Amniotic stem cell (primary cell): ENCODE results near the gene DEFB124.
"Not testable (repeated sequence)": the region's sequence is repeated elsewhere in the genome, so short reads cannot be mapped to it uniquely, and the experiment has no call there.

Source experiments
- DNase-seq: peaks from one replicate; lab custom pipeline; 2025; lab: John Stamatoyannopoulos, UW

DEFB124 gene

DNA sequence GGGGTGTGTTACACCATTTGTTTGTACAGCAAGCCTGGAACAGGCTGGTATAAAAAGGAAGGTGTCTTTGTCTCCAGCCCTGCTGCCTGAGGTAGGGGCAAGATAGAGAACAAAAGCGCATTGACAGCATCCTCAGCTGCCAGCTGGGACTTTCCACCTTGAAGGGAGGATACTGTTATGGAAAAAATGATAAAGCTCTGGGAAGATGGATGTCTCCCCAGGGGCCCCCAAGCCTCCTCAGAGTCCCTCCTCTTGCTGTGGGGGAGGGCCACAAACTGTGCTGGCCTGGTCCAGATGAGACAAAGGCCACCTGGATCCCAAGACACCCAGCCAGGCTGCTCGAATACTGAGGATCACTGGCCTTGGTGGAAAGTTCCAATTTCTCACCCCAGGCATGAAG, 13.2 kb upstream of the DEFB124 start:
- no peak for DNase-seq

DNA sequence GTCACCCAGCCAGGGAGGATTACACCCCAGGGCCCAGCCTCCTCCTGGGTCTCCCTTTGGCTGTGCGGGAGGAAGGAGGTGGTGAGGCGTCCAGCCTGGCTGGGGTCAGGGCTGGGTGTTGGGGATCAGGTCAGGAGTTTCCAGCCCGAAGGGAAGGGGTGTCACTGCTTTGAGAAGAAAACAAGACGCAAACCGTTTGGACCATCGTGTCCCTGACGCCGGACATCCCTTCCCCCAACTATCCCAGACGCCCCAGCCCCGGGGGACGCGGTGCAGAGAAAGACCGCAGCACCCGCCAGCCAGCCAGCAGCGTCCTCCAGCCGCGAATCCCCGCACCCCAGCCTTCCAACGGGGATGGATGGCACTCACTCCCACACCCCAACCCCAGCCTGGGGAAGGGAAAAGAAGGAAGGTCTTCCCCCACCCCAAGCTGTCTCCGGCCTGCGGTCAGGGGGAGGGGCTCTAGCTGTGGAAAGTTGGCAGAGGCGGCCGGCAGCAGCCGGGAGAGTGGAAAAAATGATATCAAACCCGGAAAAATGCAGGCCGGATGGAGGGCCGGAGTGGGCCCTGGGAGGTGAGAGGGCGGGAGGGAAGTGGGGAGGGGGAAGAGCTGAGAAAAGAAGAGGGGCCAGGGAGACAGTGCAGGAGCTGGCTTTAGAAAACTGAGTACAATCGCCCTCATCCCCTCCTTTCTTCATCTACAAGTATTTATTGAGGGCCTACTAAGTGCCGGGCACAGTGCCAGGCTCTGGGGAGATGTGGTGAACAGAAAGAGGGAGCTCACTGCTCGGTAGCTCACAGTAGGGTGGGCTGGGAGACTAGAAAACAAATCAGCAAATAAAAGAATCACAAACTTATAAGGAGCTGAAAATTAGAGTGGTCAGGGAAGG, 10.8 kb upstream of the DEFB124 start:
- no peak for DNase-seq

- no peak for DNase-seq
These were observed 9.1 kb upstream of the DEFB124 start for GRCh38 chr20:31484001-31484400.

- no peak for DNase-seq
These were observed 1.8 kb upstream of the DEFB124 start for GRCh38 chr20:31476643-31477215.

- no peak for DNase-seq
These were observed 1.3 kb upstream of the DEFB124 start for GRCh38 chr20:31476294-31476585.

DNA sequence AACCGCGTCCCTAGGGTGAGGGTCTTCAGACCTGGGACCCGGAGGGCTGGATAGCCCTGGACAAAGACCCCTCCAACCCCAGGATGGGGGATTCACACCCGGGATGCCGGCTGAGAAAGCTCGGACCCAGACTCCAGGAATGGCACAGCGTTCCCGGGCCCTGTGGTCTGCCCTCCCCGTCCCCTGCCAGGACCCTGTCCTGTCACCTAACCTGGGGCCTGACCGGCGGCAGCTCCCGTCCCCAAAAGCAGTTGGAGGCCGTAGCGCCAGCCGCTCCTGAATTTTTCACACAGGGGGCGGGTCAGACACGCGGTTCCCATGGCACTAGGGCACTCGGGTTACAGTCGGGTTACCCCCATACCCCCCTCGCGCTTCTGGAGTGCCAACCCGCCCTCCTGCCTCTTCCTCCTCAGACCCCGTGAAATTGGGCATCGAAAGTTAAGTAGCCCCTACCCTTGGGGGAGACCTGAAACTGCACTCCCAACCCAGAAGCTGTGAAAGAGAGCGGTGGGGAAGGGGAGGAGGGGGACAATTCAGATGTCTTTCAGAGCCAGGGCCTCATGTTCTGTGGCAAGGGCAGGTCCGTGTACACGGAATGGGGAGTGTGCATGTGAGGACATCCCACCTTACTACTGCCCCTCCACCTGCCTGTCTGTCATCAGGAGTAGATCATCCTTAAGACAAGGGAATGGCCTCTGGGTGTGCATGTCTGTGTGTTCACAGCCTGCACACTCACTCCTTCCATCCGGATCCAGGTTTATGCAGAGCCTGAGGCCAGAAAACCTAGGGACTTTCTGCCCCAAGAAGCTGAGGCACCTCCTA, 756 bp upstream of the DEFB124 start:
- no peak for DNase-seq

DNA sequence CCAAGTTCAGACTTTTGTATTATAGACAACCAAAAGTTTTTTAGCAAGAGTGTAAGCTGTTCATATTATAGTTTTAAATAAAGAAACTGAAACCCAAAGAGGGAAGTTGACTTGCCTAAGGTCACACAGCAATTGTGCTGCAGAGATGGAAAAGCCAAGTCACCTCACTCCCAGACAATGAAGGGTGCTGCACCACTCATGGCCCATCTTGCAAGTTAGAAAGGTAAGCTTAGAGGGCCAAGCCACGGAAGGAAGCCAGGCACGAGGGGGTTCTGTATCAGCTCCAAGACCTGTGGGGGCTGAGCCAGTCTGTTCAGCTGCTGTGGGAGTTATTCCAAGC, 860 bp downstream of the DEFB124 start:
- no peak for DNase-seq

- DNase-seq, result no peak
These were observed 1.4 kb downstream of the DEFB124 start for GRCh38 chr20:31473331-31474096.

DNA sequence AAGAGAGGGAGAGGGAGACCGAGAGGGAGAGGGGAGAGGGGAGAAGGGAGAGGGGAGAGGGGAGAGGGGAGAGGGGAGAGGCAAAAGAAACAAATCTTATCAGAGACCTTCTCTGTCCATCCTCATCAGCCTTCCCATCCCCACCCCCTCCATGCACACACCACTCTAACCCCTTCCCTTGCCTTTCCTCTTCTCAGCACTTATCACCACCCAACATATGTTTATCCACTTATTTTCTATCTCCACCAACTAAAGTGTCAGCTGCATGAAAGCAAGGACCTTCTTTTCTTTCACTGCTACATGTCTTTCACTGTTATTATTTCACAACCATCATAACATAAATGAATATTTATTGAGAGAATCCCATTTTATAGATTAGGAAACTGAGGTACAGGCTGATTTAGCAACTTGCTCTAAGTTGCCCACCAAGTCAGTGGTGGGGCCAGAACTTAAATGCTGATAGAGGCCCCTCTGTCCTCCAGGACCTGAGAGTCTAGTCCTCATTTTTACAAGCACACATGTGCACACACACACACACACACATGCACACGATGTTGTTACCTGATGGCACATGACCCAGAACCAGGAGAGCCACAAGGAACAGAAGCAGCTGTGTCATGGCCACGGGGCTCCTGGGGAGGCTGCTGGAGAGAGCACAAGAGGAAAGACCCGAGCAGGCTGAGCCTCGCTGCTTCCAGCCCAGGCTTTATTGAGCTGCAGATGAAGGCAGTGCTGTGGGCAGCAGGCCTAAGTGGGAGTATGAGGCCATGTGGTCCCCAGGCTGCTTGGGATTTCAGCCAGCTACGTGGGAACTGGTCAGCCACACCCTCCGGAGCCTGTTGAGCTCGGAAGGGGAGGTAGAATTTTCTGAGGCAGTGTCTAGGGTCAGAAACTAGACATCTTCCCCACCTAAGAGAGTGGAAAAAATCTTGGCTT, 2.3 kb downstream of the DEFB124 start:
- DNase-seq, result no peak

DNA sequence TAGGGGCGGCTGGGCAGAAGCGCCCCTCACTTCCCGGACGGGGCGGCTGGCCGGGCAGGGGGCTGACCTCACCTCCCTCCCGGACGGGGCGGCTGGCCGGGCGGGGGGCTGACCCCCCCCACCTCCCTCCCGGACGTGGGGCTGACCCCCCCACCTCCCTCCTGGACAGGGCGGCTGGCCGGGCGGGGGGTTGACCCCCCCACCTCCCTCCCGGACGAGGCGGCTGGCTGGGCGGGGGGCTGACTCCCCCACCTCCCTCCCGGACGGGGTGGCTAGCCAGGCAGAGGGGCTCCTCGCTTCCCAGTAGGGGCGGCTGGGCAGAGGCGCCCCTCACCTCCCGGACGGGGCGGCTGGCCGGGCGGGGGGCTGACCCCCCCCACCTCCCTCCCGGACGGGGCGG, 4.0 kb downstream of the DEFB124 start:
- not testable (repeated sequence) for DNase-seq

- no peak for DNase-seq
These were observed 20.6 kb downstream of the DEFB124 start for GRCh38 chr20:31454361-31454760.

- DNase-seq, result no peak
These were observed 22.4 kb downstream of the DEFB124 start for GRCh38 chr20:31452575-31452974.

DNA sequence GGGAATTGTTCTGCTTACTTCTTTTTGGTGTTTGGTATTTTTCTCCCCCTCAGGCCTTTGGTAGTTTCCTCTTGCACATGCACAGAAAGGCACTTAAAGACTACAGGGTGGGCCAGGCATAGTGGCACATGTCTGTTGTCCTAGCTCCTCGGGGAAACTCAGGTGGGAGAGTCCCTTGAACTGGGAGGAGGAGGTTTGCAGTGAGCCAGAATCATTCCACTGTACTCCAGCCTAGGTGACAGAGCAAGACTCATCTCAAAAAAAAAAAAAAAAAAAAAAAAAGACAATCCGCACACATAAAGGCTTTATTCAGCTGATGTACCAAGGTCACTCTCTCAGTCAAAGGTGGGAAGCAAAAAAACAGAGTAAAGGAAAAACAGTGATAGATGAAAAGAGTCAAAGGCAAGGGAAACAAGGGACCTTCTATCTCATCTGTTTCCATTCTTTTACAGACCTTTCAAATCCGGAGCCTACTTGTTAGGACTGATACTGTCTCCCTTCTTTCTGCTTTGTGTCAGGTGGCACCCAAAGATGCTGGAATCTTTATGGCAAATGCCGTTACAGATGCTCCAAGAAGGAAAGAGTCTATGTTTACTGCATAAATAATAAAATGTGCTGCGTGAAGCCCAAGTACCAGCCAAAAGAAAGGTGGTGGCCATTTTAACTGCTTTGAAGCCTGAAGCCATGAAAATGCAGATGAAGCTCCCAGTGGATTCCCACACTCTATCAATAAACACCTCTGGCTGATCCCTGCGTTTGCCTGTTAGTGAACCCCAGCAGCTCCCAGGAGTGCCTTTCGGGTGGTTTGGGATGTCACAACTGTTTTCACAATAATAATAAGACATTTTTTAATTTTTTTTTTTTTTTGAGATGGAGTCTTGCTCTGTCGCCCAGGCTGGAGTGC, 25.2 kb downstream of the DEFB124 start:
- no peak for DNase-seq

DNA sequence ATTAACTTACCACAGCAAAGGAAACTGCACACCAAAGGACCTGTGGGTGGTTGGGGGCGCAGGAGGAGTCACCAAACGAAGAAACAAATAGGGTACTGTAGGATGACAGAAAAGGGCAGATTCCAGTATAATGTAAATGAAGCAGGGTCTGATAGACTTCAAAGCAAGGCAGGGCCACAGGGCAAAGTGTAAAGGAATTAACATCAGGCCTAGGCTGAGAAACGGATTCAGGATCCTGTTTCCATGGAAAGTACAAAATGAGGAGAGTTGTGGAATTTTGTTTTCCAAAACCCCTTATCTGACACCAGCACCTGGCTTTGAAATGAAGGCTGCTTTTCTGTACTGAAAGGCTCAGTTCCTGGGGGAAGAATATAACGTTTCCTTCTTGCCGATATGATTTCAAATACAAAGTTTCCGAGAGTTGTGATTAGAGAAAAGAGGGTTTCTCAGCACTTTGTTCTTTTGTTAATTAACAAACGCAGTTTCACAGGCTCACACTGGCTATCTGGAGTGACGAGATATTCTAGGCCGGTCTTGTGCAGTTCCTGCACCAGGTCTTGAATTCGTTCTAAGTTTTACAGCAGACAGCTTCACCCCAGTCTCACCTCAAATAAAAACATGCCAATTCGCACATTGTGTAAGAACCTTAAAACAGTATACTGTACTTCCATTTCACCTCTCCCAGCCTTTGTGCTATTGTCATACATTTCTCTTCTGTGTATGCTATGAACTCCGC, 28.7 kb downstream of the DEFB124 start:
- no peak for DNase-seq

- no peak for DNase-seq
These were observed 34.8 kb downstream of the DEFB124 start, which contains the start of gene DEFB123 for GRCh38 chr20:31440012-31440659. DEFB123 (plus strand) TSS chr20:31440632; CDS start chr20:31440699, 67 bp downstream.

DNA sequence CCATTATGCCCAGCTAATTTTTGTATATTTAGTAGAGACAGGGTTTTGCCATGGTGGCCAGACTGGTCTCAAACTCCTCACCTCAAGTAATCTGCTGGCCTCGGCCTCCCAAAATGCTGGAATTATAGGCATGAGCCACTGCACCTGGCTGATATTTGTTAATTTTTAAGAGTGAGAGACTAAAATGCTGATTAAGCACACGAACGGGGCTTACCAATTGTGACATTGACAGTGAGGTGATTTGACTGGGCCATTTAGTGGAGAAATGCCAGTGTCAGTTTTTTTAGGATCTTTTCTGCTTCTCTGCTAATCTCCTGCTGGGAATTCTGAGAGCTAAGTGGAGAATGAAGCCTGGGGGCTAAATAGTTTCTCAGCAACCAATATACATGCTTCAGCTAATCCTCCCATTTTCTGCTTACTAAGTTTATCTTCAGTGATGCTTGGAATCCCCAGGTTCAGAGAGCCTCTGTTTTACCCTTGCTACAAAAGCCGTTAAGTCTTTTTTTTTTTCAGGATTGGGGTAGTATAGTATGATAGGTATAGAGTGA, 44.3 kb downstream of the DEFB124 start:
- no peak for DNase-seq

- DNase-seq, result not testable (repeated sequence)
These were observed 47.4 kb downstream of the DEFB124 start for GRCh38 chr20:31427576-31427975.

- DNase-seq, result not testable (repeated sequence)
These were observed 47.9 kb downstream of the DEFB124 start for GRCh38 chr20:31426891-31427551.
